Epidermal melanocyte (primary cell): ENCODE measurements around the gene QDPR.
A peak's percentile ranks its signal among the peaks of the same experiment; 100 is the strongest.
"Not testable (repeated sequence)": the region's sequence is repeated elsewhere in the genome, so short reads cannot be mapped to it uniquely, and the experiment has no call there.

Experiments used
- DNase-seq: peaks from one replicate; pipeline ENCODE4 v3.0.0; 2011; ENCODE audit warnings: low spot score; ENCODE audit not compliant: insufficient read length

QDPR gene

DNA sequence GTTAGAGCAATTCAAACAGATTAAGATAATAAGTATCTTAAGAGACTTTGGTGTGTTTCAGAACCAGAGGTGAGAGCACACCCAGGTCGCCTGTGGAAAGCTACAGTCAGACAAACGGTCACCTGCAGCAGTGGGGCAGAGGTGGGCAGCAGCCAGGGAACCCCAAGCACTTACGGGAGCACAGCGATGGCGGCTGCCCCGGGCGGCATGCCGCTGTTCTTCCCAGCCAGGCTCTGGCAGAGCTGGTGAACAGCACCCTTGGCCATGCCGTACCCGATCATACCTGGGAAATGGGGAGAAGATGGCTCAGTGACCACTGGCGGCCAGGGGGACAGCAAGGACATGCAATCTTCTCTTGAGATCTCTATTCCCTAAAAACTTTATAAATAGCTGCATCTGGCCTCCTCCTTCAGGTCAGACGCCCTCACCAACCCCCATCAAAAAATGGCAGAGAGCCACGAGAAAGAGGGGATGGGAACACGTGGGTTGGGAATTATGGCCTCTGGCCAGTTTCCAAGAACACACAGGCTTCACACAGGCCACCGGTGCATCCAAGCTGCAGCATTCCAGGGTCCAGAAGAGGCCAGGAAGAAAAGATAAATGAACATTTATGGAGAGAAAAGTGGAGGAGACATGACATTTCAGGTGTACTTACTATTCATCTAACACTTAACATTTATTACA lies 19.7 kb downstream of the QDPR start:
- no peak for DNase-seq

DNA sequence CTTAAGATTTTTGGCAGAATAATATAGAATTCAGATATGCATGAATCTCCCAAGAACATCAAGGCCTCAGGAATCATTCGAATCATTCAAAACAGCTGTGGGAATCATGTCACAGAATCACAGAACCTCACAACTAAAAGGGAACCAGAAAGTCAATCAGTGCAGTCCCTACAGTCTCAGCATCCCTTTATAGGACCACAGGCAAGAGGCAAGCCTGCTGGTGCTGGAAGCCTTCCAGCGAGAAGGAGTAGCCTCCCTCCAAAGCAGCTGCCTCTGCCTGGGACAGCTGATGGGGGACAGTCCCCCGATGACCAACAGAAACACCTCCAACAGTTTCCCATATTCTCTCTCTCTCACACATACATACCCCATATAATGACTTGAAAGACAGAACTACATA lies 20.7 kb downstream of the QDPR start:
- DNase-seq = no peak

DNA sequence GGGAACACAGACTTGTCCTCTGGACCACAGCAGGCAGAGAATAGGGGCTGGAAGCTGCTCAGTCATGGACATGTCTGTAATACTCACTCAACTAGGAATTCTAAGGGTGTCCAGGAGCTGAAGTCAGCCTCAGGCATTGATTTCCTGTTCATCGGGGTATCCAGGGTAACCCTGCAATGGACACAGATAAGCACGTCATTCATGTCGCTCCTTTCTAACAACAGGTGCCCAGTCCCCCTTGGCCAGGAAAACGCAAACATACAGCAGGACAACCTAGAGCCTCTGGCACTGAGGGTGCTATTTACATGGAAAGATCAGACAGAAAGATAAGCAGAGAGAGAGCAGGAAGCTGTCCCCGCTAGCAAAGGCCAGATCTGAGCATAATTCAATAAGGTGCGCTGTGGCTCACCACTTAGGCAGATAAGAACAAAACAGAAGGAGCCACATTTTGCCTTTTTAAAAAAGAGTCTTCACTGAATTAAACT lies 21.3 kb downstream of the QDPR start:
- DNase-seq = no peak

DNA sequence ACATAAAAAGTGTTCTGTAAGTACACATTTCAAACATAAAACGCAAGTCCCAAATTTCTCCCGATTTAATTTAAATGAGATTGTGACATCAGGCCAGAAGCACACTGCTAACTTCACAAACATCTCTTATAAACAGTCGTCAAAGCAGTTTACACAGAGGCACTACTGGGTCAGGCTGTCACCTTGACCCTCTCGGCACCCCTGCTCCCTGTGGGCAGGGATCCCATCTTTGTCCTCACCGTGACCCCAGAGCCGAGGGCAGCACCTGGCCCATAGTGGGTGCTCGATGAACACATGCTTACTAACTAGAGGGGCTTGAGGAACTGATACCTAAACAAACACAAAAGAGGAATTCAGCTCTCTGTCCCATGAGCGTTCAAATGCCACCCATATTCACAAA lies 22.2 kb downstream of the QDPR start:
- DNase-seq = no peak

DNA sequence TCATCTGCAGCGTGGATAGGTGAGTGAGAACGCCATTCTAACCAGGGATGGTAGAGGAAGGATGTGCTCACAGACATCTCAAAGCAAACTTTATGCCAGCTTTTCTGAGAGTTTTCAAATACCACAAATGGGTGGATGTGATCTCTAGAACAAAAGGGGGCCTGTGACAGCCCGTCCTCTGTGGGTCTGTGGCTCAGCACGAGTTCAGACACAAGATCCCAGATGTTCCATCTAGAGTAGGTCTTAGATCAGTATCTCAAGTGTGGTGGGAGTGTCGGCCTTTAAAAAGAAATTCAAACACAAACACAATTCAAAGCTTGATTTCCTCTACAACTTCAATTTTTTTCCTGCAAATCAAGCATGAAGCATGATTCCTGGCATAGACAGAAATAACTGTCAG lies 22.8 kb downstream of the QDPR start:
- DNase-seq = no peak

DNA sequence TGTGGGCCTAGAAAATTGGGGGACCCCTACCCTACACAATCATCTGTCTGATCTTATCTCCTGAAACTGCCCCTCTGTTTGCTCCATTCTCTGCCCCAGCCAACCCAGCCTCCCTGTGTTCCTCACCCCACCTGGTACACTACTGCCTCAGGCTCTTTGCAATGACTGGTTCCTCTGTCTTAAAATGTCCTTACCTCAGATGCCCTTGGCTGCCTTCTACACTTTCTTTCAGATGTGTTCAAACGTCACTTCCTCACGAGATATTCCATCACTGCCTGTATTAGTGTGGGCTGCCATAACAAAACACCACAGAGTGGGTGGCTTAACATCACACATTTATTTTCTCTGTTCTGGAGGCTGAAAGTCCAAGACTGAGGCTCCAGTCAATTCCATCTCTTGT lies 29.2 kb downstream of the QDPR start:
- no peak for DNase-seq

DNA sequence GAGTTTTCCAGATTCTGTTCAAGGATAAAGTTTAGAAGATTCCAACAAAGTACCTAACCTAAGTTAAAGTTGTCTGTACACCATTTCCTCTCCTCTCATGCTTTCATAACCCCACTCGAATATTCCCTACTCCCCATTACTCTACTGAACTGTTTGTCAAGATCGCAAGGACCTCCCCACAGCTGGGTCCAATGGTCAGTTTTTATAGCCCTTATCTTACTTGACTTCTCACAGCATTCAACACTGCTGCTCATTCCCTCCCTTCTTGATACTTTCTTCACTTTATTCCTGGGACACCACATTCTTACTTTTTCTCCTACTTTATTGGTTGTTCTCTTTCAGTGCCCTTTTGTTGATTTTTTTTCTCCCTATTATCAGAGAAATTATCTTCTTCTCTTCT lies 30.9 kb downstream of the QDPR start:
- DNase-seq = no peak

DNA sequence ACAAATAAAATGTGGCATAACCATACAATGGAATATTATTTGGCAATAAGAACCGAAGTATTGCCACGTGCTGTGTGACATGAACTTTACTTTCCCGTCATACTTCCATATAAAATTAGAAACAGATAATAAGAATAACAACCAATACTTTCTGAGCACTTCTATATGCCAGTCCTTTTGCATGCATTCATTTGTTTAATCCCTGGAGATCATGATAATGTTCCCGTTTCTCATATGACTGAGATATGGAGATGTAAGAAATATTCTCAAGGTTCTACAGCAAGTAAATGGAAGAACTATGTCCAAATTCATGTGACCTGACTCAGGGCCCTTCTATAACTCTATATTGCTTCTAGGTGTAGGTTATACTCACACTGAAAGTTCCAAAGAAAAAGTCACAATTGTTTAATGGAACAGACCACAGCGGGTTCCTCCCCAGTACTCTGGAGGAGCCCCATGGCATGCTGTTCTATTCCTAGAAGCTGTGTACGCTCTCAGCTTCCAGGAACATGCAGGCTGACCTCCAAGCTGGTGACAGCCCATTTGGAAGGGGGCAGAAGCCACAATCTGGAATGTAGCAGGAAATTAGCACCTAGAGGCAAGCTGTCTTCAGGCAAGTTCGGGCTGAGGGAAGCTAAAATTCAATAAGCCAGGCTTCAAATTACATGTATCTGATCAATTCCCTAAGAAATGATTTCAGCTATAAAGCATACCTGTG lies 31.5 kb downstream of the QDPR start:
- no peak for DNase-seq

DNA sequence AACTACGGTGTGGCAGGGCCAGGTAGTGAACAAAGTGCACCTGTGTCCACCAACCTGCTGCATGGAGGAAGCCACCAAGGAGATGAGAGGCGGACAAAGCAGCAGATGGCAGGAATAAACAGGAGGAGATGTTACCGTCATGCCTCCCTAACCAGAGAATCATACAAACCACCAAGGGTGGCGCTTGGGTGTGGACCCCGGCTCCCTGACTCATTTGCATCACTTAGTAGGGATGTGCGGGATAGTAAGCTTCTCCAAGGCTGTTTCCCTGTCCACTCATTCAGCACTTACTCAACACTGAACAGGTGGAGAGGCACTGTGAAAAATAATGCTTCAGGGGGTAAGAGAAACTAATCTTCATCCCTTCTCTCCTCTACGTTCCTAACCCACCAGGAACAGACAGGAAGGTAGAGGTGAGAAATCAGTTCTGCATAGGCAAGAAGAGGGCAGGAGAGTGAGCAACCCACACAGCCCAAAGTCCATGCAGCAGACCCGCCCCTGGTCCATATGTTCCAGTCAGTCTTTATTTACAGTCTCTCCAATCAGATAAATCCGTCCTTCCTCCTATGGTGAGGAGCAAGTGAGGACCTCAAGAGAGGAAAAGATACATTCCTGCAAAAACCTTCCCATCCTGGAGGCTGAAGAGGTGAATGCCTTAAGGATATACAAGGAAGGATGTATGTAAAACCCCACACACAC lies 34.0 kb downstream of the QDPR start:
- DNase-seq = no peak

DNA sequence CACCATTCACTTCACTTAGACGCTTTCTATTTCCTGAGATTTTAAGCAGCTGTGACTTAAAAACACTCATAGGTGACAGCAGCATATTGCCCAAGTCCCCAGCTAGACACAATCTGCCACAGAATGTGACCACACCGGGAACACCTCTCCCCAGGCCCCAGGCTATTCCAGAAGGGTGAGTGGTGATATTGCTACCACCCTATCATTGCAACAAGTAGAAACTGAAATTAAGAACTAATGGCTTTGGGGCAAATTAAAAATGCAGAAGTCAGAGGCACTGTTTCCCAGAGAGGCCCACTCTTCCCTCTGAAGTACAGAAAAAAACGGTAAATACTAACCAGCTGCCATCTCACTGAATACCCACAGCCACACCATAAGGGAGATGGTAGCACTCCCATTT lies 35.0 kb downstream of the QDPR start:
- DNase-seq = no peak

DNA sequence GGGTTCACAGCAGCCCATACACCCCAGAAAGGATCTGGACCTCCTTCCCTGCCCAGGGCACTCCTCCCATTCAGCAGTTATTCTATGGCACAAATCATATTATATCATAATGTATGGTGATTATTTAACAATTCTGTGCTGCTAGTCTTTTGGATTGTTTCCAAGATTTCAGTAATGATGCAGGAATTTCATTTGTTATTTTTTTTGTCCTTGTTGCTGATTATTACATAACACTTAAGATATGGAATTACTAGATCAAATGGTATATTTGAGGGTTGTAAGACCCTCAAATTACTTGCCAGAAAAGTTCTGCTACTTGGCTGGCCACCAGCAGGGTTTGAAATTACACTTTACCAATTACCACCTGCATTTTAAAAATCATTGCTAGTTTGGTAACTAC lies 36.4 kb downstream of the QDPR start:
- DNase-seq = no peak

DNA sequence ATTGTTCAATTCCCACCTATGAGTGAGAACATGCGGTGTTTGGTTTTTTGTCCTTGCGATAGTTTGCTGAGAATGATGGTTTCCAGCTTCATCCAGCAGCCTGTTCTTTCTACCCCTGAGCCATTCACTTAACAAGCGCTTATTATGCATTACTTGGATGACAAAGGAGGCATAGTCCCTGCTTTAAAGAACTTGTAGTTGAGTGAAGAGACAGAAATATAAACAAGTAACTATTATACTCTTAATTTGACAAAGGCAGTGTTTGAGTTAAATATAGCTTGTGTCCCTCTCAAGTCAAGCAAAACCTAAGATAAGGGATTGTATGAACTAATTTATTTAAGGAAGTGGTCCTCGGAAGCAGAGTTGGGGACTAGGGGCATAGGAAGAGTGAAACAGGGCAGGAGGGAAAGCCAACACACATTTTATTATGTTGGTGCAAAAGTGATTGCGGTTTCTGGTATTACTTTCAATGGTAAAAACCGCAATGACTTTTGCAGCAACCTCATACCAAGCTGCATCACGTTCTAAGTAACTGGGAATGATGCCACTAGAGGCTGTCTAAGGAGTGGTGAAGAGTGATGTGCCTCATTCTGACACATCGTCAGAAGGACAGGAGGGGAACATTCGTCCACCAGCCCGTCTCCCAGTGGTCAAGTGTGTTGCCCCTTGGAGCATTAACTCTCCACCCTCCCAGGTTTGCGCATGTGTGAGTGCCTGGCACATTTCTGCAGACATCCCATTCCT lies 41.8 kb downstream of the QDPR start:
- DNase-seq = peak; percentile 60

DNA sequence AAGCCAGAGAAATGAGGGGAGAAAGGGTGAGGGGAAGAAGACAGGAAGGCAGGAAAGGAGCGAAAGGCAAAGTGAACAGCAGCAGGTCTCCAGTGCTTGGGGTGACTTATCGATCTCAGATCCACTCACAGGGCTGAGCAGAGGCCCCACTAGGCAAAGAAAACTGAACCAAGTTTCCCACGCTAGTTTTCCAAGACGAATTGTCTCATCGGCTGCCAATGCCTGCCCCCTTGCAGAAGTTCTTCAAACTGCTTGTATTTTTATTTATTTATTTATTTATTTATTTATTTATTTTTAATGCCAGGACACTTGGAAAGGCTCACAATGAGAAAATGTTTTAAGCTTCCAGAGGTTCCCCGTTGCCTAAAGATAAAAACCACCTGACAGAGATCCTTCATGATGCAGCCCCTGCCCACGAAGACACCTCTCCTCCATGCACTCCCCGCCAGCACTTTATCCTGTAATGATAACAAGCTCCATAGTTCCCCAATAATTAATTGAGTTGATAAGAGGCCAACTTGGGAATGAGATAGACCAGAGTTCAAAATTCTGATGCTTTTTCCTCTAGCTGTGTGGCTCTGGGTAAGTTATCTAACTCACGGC lies 43.2 kb downstream of the QDPR start:
- no peak for DNase-seq

DNA sequence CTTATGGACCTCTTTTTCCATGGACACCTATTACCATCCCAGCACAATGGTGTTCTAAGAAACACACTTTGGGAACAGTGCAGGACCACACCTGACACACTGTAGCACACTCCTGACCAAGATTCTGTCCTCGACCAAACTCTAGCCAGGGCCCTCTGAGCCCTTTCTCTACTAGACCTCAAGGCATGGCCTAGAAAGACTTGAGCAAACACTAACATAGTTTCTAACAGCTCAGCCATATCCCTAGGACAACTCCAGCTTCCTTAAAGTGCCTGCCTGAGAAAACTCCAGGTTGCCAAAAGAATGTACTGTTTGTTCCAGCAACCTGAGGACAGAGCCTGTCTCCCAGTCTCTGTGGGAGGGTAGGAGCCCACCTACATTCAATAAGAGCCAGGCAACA lies 48.3 kb downstream of the QDPR start:
- no peak for DNase-seq

DNA sequence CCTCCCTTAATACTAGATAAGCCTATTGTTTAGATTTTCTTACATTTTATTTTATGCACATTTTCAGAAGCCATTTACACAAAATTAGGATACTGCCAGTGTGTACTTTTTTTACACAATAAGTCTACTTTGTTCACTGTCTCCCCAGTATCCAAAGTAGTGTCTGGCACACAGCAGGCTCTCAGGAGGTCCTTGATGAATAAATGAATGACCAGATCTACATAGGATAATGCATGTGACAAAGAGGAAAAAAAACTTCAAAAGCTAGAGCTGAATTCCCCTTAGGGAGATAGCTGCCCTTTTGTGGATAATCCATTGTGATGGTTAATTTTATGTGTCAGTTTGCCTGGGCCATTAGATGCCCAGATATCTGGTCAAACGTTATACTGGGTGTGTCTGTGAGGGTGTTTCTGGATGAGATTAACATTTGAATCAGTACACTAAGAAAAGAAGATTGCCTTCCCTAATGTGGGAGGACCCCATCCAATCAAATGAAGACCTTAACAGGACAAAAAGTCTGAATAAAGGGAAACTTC lies 61.6 kb downstream of the QDPR start:
- no peak for DNase-seq

DNA sequence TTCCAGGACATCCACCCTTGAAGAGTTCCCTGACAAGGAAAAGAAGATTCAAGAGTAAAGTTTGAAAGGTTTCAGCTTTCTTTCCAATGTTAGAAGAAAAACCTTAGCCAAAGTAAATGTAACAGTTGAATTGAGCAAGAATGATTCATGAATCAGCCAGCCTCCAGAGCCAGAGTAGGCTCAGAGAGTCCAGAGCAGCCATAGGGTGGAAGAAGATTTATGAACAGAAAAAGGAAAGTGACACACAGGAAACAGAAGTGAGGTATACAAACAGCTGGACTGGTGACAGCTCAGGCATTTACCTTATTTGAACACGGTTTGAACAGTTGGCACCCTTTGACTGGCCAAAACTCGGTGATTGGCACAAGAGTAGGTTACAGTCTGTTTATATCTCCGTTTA lies 63.2 kb downstream of the QDPR start:
- no peak for DNase-seq

DNA sequence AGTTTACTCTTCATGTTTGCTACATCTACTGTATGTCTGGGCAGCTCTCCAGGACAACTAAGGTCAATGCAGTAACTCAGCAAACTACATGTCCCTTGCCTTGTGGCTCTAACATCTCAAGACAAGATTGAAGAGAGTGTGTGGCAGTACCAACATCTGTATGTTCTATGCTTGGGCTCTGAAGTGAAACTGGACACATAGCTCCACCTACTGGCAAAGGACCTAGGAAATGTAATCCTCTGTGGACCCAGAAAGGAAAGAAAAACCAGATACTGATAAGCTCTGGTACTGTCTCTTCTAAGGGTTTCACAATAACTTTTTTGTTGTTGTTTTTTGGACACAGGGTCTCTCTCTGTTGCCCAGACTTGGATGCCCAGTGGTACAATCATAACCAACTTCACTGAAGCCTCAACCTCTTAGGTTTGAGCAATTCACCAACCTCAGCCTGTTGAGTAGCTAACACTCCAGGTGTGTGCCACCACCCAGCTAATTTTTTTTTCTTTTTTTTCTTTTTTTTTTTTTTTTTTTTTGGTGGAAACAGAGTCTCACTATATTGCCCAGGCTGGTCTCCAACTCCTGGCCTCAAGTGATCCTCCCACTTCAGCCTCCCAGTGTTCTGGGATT lies 64.1 kb downstream of the QDPR start:
- DNase-seq = peak; percentile 68

DNA sequence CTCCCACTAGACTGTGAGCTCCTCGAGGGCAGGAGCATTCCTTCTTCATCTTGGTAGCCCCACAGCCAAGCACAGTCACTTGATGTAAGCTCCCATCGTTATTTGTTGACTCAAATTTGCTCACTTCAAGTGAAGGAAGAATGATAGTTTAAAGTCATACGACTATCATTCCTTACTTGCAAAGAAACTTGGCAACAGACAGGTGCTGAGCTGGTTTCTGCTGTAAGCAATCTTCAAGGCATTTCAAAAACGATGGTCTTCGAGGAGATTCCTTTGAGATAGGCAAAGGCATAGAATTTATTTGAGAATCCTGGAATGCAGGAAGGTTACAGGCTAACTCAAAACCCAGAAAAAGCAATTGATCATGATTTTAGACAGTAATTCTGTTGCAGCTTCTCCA lies 64.8 kb downstream of the QDPR start:
- no peak for DNase-seq

DNA sequence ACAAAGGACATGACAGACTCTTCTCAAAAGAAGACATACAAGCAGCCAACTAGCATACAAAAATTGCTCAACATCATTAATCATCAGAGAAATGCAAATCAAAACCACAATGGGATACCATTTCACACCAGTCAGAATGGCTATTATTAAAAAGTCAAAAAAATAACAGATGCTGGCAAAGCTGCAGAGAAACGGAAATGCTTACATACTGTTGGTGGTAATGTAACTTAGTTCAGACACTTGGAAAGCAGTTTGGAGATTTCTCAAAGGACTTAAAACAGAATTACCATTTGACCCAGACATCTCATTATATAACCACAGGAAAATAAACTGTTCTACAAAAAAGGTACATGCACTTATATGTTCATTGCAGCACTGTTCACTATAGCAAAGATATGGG lies 69.4 kb downstream of the QDPR start:
- not testable (repeated sequence) for DNase-seq

DNA sequence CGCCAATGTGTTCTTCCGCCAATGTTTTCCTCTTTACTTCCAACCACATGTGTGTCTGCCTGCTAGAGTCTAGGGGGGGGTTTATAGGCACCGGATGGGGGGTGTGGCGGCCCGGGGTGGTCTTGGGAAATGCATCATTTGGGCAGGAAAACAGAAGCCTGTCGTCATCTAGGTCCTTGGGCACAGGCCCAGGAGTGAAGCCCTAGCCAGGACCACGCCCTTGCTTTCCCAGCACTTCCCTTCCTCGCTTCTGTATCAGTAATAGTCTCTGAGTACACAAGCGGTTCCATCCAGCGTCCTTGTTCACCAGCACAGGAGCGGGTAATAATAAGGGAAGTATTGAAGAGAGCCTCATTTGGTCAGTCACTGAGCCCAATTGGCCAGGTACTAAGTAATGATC lies 74.5 kb downstream of the QDPR start:
- no peak for DNase-seq

DNA sequence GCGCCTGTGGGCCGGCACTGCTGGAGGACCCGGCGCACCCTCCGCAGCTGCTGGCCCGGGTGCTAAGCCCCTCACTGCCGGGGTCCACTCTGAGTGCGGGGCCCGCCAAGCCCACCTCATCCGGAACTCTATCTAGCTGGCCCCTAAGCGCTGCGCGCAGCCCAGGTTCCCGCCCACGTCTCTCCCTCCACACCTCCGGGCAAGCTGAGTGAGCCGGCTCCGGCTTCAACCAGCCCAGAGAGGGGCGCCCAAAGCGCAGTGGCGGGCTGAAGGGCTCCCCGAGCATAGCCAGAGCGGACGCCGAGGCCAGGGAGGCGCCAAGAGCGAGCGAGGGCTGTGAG lies 75.2 kb downstream of the QDPR start:
- DNase-seq = no peak
